Naive B cell (primary cell): ENCODE measurements around the gene RBM12. TPM values are rescaled to one million over a fixed set of nuclear protein-coding genes. Genes with fewer than 3 reads are reported as not detected.
"Not testable (repeated sequence)": the region's sequence is repeated elsewhere in the genome, so short reads cannot be mapped to it uniquely, and the experiment has no call there.

Experiments
- ATAC-seq, 2 donors: fragments of 150-1000 bp; cut with Tn5 transposase; 2 replicates each; pipeline ENCODE4 v1.10.0; 2021; ENCODE audit warnings: low read depth in 2 of 2, mild to moderate bottlenecking in 2 of 2, moderate library complexity in 2 of 2
- DNase-seq: peaks from one replicate; pipeline ENCODE4 v3.0.0; 2022
- H3K27ac Mint-ChIP-seq, 6 donors: one replicate each; pipeline ENCODE4 v1.8.0; 2020 to 2022; ENCODE audit warnings: mild to moderate bottlenecking in 6 of 6, mixed read lengths in 6 of 6, moderate library complexity in 5 of 6, inconsistent platforms in 2 of 6
- H3K27me3 Mint-ChIP-seq, 3 donors: one replicate each; pipeline ENCODE4 v1.8.0; 2021 to 2022; ENCODE audit warnings: mixed read lengths in 3 of 3, mild to moderate bottlenecking in 1 of 3
- H3K36me3 Mint-ChIP-seq, 2 donors: one replicate each; pipeline ENCODE4 v1.8.0; 2020 to 2022; ENCODE audit warnings: mixed read lengths in 2 of 2, inconsistent platforms in 1 of 2, mild to moderate bottlenecking in 1 of 2
- H3K4me1 Mint-ChIP-seq, 3 donors: one replicate each; pipeline ENCODE4 v1.8.0; 2020 to 2022; ENCODE audit warnings: mixed read lengths in 3 of 3, inconsistent platforms in 1 of 3, mild to moderate bottlenecking in 1 of 3, moderate library complexity in 1 of 3
- H3K4me3 Mint-ChIP-seq, 8 donors: one replicate each; pipeline ENCODE4 v1.8.0; 2020 to 2022; ENCODE audit warnings: mild to moderate bottlenecking in 8 of 8, mixed read lengths in 8 of 8, moderate library complexity in 8 of 8, inconsistent platforms in 2 of 8
- H3K9me3 Mint-ChIP-seq, 7 donors: one replicate each; pipeline ENCODE4 v1.8.0; 2020 to 2022; ENCODE audit warnings: mixed read lengths in 7 of 7, mild to moderate bottlenecking in 5 of 7, inconsistent platforms in 2 of 7, moderate library complexity in 1 of 7
- polyA plus RNA-seq, 6 donors: library from polyadenylated mRNA; unstranded; fragments of 300-500 nt; fragmentation: Illumina TruSeq; gene quantifications; one replicate each; pipeline ENCODE4 v1.2.3, GENCODE V29; 2021; ENCODE audit warnings: low read depth in 6 of 6

Gene RBM12
- polyA plus RNA-seq, 6 donors from 2014 or later: 39.4 to 58.8 (median 51.6) TPM

DNA sequence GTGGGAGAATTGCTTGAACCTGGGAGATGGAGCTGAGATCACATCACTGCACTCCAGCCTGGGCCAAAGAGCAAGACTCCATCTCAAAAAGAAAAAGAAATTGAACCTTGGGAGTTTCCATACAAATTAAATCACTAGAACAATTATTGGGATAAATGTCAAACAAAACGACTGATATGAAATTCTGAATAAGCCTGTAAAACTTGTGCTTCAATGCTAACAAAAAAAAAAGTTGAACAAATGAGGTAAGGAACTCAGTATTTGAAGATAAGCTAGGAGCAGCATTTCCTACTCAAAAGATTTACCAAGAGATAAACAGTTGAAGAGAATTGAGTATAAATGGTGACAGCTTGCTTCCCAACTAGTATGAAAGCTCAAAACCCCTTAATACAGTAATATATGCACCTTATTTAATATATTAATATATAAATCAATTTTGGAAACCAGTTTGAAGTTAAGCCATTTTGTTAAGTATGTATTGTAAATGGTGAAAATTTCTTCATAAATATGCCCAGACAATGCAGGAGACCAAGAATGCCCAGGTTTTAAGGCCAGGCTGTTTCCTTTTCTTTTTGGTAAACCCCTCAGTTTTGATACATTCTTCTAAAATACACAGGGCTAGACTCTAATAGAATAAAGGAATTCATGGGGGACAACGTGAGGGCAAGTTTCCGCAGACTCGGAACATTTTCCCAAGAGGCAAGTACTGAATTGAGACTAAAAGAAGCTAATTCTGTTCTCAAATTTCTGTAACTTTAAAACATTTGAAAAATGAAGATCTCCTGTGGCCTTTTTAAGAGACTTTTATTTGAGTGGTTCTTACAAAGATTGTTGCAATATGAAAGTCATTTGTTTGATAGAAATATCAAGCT is 38.4 kb upstream of the RBM12 start:
- ATAC-seq: no peak
- peaks cover 9 to 21% (median 14%) of the 10 kb centered on the region in 3 donors for H3K4me1 Mint-ChIP-seq
- H3K27me3 Mint-ChIP-seq: no peaks in the 10 kb centered on the region
- no peaks in the 10 kb centered on the region for H3K9me3 Mint-ChIP-seq
- peaks cover 16 to 19% of the 10 kb centered on the region in 2 donors for H3K36me3 Mint-ChIP-seq
- peak overlapping the region in 3 of 8 donors; percentile 9 to 90 (median 51) for H3K4me3 Mint-ChIP-seq
- peak overlapping the region in 3 of 6 donors; percentile 78 to 85 (median 80) for H3K27ac Mint-ChIP-seq
- no peak for DNase-seq

DNA sequence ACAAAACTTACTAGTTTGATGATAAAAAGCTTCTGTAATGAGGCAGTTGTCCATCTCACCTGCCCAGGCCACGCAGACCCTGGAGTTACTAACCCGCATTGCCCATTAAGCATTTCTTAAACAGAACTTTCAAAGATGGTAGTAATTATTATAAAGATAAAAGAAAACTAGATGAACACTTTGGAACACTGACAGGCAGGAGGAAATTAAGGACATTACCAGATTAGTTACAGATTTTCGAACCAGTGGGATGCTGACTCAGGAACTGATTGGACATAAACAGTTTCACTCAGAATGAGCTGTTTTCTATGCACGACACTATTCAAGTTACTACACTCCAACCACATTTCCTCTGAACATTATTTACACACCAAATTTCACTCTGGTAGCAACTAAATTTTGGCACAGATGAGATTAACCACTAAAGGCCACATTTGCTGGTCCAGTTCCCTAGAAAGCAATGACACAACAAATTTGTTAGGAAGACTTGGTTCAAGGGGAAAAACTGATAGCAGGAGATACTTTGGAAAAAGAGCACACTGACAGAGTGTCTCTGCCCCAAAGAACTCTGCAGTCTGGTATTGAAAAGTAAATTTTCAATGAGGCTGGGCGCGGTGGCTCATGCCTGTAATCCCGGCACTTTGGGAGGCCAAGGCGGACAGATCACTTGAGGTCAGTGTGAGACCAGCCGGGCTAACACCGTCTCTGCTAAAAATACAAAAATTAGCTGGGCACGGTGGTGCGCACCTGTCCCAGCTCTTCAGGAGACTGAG is 37.5 kb upstream of the RBM12 start:
- Mint-ChIP-seq H3K27ac (peak overlapping the region in 4 of 6 donors; percentile 49 to 89 (median 80)), H3K4me1 (peaks cover 17 to 29% (median 22%) of the 10 kb centered on the region in 3 donors), H3K4me3 (peak overlapping the region in 3 of 8 donors; percentile 51 to 90 (median 60)), H3K27me3 (no peaks in the 10 kb centered on the region), H3K36me3 (peaks cover 16 to 19% of the 10 kb centered on the region in 2 donors), H3K9me3 (no peaks in the 10 kb centered on the region)
- ATAC-seq: no peak
- no peak for DNase-seq

- Mint-ChIP-seq H3K36me3 (peaks cover 19 to 20% of the 10 kb centered on the region in 2 donors), H3K4me3 (peak overlapping the region; percentile 6 to 95 (median 89)), H3K27me3 (no peaks in the 10 kb centered on the region), H3K9me3 (no peaks in the 10 kb centered on the region), H3K4me1 (peaks cover 18 to 34% (median 22%) of the 10 kb centered on the region in 3 donors), H3K27ac (peak overlapping the region in 4 of 6 donors; percentile 12 to 95 (median 76))
- ATAC-seq (no peak), DNase-seq (no peak)
Observed at GRCh38 chr20:35700625-35701148, 36.0 kb upstream of the RBM12 start.

DNA sequence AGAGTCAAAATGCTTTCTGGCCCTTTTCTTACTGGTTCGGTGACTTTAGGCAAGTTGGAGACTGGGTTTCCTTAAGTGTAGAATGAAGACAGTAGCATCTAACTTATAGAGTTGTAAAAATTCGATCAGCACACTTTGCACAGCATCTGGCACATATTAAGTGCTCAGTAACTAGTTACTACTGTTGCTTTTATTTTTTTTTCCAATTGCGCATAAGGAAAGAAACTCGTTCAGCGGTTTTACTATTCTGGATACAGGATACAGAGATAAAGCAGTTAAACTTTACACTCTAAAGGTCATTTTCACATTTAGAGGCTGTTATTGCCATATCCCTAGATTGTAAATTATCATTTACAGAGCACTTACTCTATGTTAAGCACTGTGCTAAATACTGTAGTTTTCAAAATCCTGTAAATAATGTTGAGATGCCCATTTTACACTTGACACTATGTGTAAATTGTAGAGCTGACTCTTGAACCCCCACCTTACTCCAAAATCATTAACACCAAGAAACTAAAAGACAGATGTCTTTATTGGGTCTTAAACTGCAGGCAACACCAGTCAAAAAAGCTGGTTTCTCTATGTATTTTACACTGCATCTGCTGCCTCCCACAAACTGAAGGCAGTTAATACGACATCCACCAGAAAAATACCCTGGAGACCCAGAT is 35.4 kb upstream of the RBM12 start:
- peaks cover 18 to 34% (median 22%) of the 10 kb centered on the region in 3 donors for H3K4me1 Mint-ChIP-seq
- peak overlapping the region; percentile 88 to 99 (median 94) for H3K4me3 Mint-ChIP-seq
- H3K27me3 Mint-ChIP-seq: no peaks in the 10 kb centered on the region
- DNase-seq: no peak
- H3K36me3 Mint-ChIP-seq: peaks cover 19 to 24% of the 10 kb centered on the region in 2 donors
- no peaks in the 10 kb centered on the region for H3K9me3 Mint-ChIP-seq
- ATAC-seq: no peak
- peak overlapping the region; percentile 90 to 97 (median 94) for H3K27ac Mint-ChIP-seq

GRCh38 chr20:35699127-35699956 is 34.6 kb upstream of the RBM12 start, which contains the start of the genes NFS1 and ROMO1:
NFS1 (minus strand) TSS chr20:35699352; CDS start chr20:35699288, 64 bp downstream.
ROMO1 (plus strand) TSS chr20:35699405; CDS start chr20:35699633, 228 bp downstream.
- H3K27ac Mint-ChIP-seq: peak within 1 kb of the TSS; percentile 90 to 97 (median 94)
- H3K9me3 Mint-ChIP-seq: no peaks in the 10 kb centered on the region
- ATAC-seq (peak; percentile 92 to 93), DNase-seq (peak; percentile 79)
- H3K27me3 Mint-ChIP-seq: no peaks in the 10 kb centered on the region
- peak within 1 kb of the TSS; percentile 88 to 99 (median 94) for H3K4me3 Mint-ChIP-seq
- H3K4me1 Mint-ChIP-seq: peaks cover 18 to 34% (median 22%) of the 10 kb centered on the region in 3 donors
- peaks cover 18 to 20% of the 10 kb centered on the region in 2 donors for H3K36me3 Mint-ChIP-seq

- DNase-seq: no peak
Observed at GRCh38 chr20:35698298-35699126, 33.8 kb upstream of the RBM12 start.

GRCh38 chr20:35697696-35698297 is 33.1 kb upstream of the RBM12 start:
- Mint-ChIP-seq H3K36me3 (peaks cover 9 to 11% of the 10 kb centered on the region in 2 donors), H3K27me3 (no peaks in the 10 kb centered on the region), H3K9me3 (no peaks in the 10 kb centered on the region), H3K4me1 (peaks cover 18 to 34% (median 18%) of the 10 kb centered on the region in 3 donors), H3K27ac (peak overlapping the region in 4 of 6 donors; percentile 3 to 90 (median 78)), H3K4me3 (peak overlapping the region; percentile 88 to 99 (median 94))
- no peak for DNase-seq
- ATAC-seq: no peak

More at GRCh38 chr20:35698298-35699126, 33.8 kb upstream of the RBM12 start:
- ATAC-seq: peak; percentile 17 to 21
- Mint-ChIP-seq H3K4me3 (peak overlapping the region; percentile 88 to 99 (median 94)), H3K27me3 (no peaks in the 10 kb centered on the region), H3K4me1 (peaks cover 18 to 34% (median 19%) of the 10 kb centered on the region in 3 donors), H3K27ac (peak overlapping the region; percentile 66 to 90 (median 86)), H3K9me3 (no peaks in the 10 kb centered on the region), H3K36me3 (peaks cover 10 to 12% of the 10 kb centered on the region in 2 donors)

- ATAC-seq: no peak
- Mint-ChIP-seq H3K4me1 (peaks cover 18 to 34% (median 18%) of the 10 kb centered on the region in 3 donors), H3K9me3 (no peaks in the 10 kb centered on the region), H3K36me3 (peaks cover 9 to 11% of the 10 kb centered on the region in 2 donors), H3K27ac (no peak overlapping the region), H3K27me3 (no peaks in the 10 kb centered on the region), H3K4me3 (peak overlapping the region in 1 of 8 donors; percentile 55)
- DNase-seq: no peak
Observed at GRCh38 chr20:35695978-35696377, 31.3 kb upstream of the RBM12 start.

- no peak for ATAC-seq
- no peak for DNase-seq
- Mint-ChIP-seq H3K4me3 (peak overlapping the region in 1 of 8 donors; percentile 55), H3K27me3 (no peaks in the 10 kb centered on the region), H3K9me3 (no peaks in the 10 kb centered on the region), H3K36me3 (peaks cover 9 to 14% of the 10 kb centered on the region in 2 donors), H3K27ac (no peak overlapping the region), H3K4me1 (peaks cover 18 to 31% (median 18%) of the 10 kb centered on the region in 3 donors)
Observed at GRCh38 chr20:35695245-35695749, 30.6 kb upstream of the RBM12 start.

DNA sequence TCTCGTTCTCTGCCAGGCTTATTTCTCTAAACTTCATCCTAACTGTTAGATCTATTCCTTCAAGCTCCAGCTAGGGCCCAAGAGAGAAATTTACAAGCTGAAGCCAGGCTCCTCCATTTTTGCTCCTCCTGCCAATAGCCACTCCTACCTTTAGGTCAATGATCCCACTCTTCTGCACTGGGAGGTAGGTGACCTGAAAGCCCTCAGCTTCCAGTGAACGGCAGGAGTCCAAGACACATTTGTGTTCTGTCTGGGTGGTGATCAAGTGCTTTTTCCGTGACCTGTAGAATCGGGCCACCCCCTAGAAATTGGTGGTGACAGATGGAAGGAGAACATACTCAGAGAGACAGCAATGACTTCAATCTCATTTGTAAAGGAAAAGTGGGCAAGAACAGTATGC is 25.6 kb upstream of the RBM12 start:
- Mint-ChIP-seq H3K4me3 (no peak overlapping the region), H3K36me3 (peaks cover 10 to 16% of the 10 kb centered on the region in 2 donors), H3K27ac (no peak overlapping the region), H3K9me3 (no peaks in the 10 kb centered on the region), H3K4me1 (no peaks in the 10 kb centered on the region), H3K27me3 (no peaks in the 10 kb centered on the region)
- DNase-seq (no peak), ATAC-seq (no peak)

- ATAC-seq, H3K4me3 Mint-ChIP-seq, DNase-seq, H3K4me1 Mint-ChIP-seq, H3K27me3 Mint-ChIP-seq, H3K9me3 Mint-ChIP-seq, H3K27ac Mint-ChIP-seq: not testable (repeated sequence)
- peaks cover 10 to 12% of the 10 kb centered on the region in 2 donors for H3K36me3 Mint-ChIP-seq
Observed at GRCh38 chr20:35686872-35687271, 22.2 kb upstream of the RBM12 start.
